ENCODE measurements around the gene NOXA1. TPM values are rescaled to one million over a fixed set of nuclear protein-coding genes. Genes with fewer than 3 reads are reported as not detected.
A peak's percentile ranks its signal among the peaks of the same experiment; 100 is the strongest.
"Not testable (repeated sequence)": the region's sequence is repeated elsewhere in the genome, so short reads cannot be mapped to it uniquely, and the experiment has no call there.

NOXA1 gene
- total RNA-seq, 8 experiments from 2014 or later: 0.13 to 2.1 (median 0.32) TPM

DNA sequence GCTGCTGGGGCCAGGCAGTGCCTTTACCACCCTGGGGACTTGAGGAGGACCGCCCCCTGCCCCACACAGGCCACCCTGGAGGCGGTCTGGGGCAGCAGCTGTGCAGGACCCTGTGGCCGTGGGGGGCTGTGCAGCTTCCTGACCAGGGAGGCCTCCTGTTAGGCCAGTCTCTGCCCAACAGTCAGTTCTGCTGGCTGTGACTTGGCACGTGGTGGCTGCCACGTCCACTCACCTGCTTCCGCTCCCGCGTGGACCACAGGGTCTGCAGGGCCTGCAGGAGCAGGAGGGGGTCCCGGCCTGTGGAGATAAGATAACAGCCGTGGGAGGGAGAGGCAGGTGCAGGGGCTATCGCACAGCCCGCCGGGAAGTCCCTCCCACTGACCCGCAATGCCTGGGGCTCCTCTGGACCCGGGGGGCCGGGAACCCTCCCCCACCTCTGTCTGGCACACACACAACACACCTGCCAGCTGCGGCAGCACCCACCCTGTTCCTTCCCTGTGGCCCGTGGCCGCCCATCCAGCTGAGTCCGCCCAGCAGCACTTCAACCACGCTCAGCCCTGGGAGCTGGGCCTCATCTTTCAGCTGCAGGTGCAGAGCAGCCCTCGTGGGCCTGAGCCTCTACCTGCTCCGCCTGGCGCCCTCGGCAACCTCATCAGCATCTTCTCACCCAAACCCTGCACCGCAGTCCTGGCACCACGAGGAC is 40.0 kb upstream of the NOXA1 start:
- no peak overlapping the region for H3K27ac ChIP-seq
- no peak overlapping the region for H3K4me3 ChIP-seq
- WGBS, 10 experiments: 60 to 100% (median 100%) methylated on average over 1 to 2 of the region's 27 CpGs; no CpG with 5 or more reads in 7 of the 10 experiments
- peaks cover 21 to 28% of the 10 kb centered on the region in 2 donors for H3K4me1 ChIP-seq (replicated peaks in 1 of 2)
- peak in 3 of 8 experiments; percentile 21 to 40 (median 32) for ATAC-seq (replicated peaks in 6 of 8)
- in situ Hi-C loops (cut with MboI; ENCODE audit: low pct_unique_long_range_greater_than_20kb in 2 of 9, low sequenced_read_pairs in 9 of 9, unreplicated experiment in 9 of 9): no loop called here

DNA sequence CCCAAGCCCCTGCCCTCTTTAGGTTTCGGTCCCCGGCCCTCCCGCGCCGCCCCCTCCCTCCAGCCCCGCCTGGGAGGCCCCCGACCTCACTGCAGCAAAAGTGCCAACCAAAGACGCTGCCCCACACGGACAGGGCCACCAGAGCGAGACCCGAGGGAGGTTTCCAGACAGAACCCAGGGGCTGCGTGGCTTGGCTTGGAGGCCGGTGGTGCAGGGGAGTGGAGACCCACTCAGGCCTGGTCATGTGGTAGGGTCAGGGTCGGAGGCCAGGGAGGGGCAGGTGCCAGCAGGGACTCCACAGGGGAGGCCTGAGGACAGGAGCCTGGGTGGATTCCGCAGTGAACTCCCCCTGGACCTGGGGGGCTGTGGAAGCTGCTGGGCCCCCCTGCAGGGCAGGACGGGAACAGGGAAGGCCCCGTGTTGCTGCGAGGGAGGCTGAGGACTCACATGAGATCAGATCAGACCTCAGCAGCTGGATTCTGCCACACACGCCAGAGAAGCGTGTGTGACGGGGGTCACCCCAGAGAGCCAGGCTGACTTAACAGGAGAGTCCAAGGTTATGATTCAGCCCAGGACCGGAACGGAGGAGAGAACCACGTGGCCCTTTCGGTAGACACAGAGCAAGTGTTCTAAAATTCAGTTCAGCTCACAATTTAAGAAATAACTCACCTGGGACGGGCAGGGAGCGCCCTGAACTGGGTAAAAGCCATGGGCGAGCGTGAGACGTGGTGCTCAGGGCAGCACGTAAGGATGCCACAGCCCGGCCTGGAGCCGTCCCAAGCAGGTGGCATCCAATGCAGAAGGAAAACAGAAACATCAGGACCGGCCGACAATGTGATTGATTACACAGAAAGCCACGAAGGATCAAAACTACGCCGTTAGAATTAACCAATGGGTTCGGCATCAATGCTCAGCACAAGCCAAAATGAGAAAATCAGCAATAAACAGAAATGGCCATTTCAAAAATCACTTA is 39.1 kb upstream of the NOXA1 start:
- H3K27ac ChIP-seq: no peak overlapping the region
- H3K4me1 ChIP-seq (replicated peaks in 1 of 2): peaks cover 27 to 33% of the 10 kb centered on the region in 2 donors
- 40 to 94% (median 83%) methylated on average over 1 to 12 of the region's 39 CpGs; no CpG with 5 or more reads in 4 of the 10 experiments for WGBS, 10 experiments
- H3K4me3 ChIP-seq: no peak overlapping the region
- ATAC-seq (replicated peaks in 6 of 8): peak in 2 of 8 experiments; percentile 8 to 18
- in situ Hi-C loops (cut with MboI; ENCODE audit: low pct_unique_long_range_greater_than_20kb in 2 of 9, low sequenced_read_pairs in 9 of 9, unreplicated experiment in 9 of 9): no loop called here

DNA sequence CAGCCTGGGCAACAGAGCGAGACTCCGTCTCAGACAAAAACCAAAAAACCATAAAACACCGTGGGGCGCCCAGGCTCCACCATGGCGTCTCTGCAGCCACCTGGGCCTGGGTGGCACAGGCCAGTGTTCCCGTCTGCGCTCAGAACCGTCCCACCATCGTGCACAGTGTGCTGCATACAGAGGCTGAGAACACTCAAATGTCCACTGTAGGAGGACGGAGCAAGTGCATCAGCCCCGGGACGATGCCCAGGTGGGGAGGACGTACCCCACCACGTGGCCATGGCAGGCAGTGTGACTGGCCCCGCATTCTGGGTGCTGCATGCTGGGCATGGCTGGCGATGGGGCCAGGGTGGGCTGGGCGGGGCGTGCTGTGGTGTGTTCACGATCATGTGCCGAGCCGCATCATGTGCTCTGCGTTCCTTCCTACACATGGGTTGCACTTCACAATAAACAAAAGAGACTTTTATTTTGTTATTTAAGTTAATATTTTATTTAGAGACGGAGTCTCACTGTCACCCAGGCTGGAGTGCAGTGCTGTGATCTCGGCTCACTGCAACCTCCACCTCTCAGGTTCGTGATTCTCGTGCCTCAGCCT is 38.0 kb upstream of the NOXA1 start:
- H3K27ac ChIP-seq: no peak overlapping the region
- ATAC-seq (replicated peaks in 6 of 8): no peak
- no peak overlapping the region for H3K4me3 ChIP-seq
- WGBS, 10 experiments: 86 to 100% (median 90%) methylated on average over 3 to 9 of the region's 26 CpGs; no CpG with 5 or more reads in 6 of the 10 experiments
- in situ Hi-C loops (cut with MboI; ENCODE audit: low pct_unique_long_range_greater_than_20kb in 2 of 9, low sequenced_read_pairs in 9 of 9, unreplicated experiment in 9 of 9): no loop called here
- H3K4me1 ChIP-seq (replicated peaks in 1 of 2): peaks cover 27 to 33% of the 10 kb centered on the region in 2 donors

DNA sequence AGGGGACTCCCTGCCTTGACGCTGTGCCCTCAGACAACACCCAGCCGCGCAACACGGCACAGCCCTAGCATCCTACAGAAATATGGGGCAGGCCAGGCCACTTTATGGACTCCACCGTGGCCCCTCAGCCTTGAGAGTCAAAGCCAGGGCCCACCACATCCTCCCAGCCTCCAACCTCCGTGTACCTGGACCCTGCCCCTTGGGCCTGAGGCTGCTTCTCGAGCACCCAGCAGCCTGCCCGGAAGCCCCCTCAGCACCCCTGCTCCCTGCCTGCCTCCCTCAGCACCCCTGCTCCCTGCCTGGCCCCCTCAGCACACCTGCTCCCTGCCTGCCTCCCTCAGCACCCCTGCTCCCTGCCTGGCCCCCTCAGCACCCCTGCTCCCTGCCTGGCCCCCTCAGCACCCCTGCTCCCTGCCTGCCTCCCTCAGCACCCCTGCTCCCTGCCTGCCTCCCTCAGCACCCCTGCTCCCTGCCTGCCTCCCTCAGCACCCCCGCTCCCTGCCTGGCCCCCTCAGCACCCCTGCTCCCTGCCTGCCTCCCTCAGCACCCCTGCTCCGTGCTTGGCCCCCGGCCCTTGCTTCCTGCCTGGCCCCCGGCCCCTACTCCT is 36.6 kb upstream of the NOXA1 start:
- H3K4me3 ChIP-seq; H3K27ac ChIP-seq; ATAC-seq (replicated peaks in 6 of 8); in situ Hi-C loops (cut with MboI; ENCODE audit: low pct_unique_long_range_greater_than_20kb in 2 of 9, low sequenced_read_pairs in 9 of 9, unreplicated experiment in 9 of 9): not testable (repeated sequence)
- H3K4me1 ChIP-seq (replicated peaks in 1 of 2): peaks cover 27 to 33% of the 10 kb centered on the region in 2 donors
- 67 to 80% methylated on average over 3 to 4 of the region's 12 CpGs; no CpG with 5 or more reads in 8 of the 10 experiments for WGBS, 10 experiments

DNA sequence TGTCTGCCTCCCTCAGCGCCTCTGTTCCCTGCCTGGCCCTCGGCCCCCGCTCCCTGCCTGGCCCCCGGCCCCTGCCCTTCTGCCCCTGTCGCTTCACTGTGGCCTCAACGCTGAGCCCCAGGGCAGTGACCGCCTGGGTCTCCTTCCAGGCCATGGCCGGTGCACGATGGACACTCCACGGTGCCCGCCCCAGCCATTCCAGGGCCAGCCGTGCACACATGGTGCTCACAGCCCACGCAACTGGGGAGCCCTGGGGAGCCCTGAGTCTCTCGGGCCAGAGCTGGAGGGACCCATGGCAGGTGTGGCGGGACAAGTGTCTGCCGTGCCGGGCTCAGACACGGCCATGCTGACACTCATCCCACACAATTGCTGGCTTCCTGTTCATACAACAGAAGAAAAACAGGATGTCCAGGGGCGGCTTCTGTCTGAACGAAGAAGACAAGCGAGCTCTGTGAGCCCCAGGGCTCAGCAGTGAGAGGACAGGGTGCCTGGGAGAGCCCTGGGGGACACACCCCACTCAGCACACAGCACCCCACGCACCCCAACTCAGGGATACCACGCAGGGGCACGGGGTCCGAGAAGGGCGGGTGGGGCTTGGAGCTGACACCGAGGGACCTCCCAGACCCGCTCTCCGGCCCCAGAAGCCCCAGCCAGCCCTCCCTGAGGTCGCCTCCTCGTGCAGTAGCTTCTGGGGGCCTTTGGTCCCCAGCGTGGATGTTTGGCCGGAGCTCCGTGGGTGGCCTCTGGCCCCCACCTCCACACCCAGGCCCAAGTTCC is 35.9 kb upstream of the NOXA1 start:
- Histone ChIP-seq H3K4me1 (replicated peaks in 1 of 2) (peaks cover 27 to 32% of the 10 kb centered on the region in 2 donors), H3K4me3 (no peak overlapping the region), H3K27ac (peak overlapping the region in 1 of 2 donors; percentile 30)
- 92% methylated on average over 2 of the region's 34 CpGs; no CpG with 5 or more reads in 9 of the 10 experiments for WGBS, 10 experiments
- in situ Hi-C loops (cut with MboI; ENCODE audit: low pct_unique_long_range_greater_than_20kb in 2 of 9, low sequenced_read_pairs in 9 of 9, unreplicated experiment in 9 of 9): no loop called here
- ATAC-seq (replicated peaks in 6 of 8): no peak

DNA sequence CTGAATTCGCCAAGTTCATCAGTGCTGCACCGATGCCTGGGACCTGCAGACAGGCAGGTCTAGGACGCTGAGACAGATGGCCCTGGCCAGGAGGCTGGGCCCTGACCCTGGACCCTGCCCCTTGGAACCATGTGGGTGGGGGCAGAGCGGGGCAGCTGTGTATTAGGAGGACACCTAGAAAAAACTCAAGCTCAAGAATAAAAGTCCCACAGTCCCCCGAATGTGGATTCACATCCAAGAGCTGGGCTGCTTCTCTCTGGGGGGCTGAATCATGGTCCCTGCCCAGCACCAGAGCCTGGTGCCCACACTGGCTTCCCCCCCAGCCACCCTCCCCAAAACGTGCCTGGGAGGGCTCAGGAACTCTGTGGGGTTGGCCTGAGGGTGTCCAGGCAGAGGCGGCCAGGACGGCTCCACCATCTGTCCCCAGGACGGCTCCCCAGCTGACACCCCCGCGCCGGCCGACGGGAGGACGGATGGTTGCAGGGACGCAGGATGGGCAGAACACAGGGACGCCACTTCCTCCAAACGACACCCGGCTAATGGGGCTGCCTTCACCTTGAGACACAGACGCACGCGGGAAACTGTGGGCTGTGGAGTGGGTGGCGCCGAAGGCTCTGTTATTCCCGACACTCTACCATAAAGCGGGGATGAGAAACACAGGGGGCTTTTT is 35.2 kb upstream of the NOXA1 start:
- no peak overlapping the region for H3K4me3 ChIP-seq
- peak in 2 of 8 experiments; percentile 3 to 26 for ATAC-seq (replicated peaks in 6 of 8)
- peaks cover 25% of the 10 kb centered on the region in 2 donors for H3K4me1 ChIP-seq (replicated peaks in 1 of 2)
- peak overlapping the region in 1 of 2 donors; percentile 53 for H3K27ac ChIP-seq
- in situ Hi-C loops (cut with MboI; ENCODE audit: low pct_unique_long_range_greater_than_20kb in 2 of 9, low sequenced_read_pairs in 9 of 9, unreplicated experiment in 9 of 9): no loop called here
- 70 to 82% methylated on average over 2 to 3 of the region's 26 CpGs; no CpG with 5 or more reads in 8 of the 10 experiments for whole genome bisulfite sequencing, 10 experiments

DNA sequence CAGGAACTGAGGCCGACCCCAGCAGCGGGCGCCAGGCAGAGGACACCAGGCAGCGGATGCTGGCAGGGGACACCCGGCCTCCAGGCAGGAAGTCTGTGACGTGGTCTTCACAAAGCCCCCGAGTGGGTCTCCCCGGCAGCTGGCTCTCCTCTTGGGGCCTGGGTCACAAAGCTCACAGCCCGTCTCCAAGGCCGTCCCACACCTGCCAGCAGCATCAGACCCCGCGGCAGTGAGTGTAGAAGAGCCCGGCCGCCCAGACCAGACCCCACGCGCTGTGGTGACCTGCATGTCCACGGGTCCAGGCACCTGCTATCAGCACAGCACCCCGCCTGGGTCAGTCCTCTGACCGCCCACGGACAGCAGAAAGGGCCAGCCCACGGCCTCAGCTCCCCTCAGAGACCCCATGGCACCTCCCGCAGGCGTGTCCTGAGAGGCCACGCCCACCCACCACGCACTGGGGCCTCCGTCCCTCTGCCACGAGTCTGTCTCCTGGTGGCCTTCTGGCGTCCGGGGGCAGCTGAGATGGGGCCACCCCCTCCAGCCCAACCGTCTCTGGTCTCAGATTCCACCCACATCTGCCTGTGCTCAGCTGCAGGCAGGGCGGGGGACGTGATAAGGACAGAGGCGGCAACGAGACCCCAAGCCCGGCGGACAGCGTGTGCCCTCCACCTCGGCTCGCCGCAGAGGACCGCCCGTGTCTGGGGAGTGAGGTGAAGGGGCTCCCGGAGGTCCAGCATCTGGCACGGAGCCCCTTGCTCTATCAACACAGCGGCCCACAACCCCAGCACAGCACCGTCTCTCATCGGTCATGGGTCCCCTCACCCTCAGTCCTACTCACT is 34.4 kb upstream of the NOXA1 start:
- ATAC-seq (replicated peaks in 6 of 8): peak in 5 of 8 experiments; percentile 13 to 30 (median 20)
- Histone ChIP-seq H3K4me1 (replicated peaks in 1 of 2) (peaks cover 20 to 24% of the 10 kb centered on the region in 2 donors), H3K4me3 (no peak overlapping the region), H3K27ac (peak overlapping the region in 1 of 2 donors; percentile 53)
- 80 to 100% methylated on average over 1 to 4 of the region's 47 CpGs; no CpG with 5 or more reads in 8 of the 10 experiments for WGBS, 10 experiments
- in situ Hi-C loops (cut with MboI; ENCODE audit: low pct_unique_long_range_greater_than_20kb in 2 of 9, low sequenced_read_pairs in 9 of 9, unreplicated experiment in 9 of 9): no loop called here

DNA sequence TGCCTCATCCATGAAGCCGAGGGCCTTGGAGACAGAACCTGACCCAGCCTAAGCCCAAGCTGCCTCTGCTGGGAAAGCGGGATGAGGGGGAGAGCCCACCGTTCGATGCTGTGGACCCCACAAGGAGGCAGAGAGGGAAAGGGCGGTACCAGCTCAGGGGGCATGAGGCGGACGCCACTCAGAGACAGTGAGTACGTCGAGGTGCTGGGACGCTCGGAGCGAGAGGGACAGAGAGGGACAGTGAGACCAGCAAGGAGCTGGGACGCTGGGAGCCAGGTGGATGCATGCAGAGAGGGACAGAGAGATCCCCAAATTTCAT is 33.8 kb upstream of the NOXA1 start:
- Histone ChIP-seq H3K27ac (no peak overlapping the region), H3K4me3 (no peak overlapping the region), H3K4me1 (replicated peaks in 1 of 2) (peaks cover 17 to 18% of the 10 kb centered on the region in 2 donors)
- 94 to 100% (median 99%) methylated on average over 2 to 8 of the region's 13 CpGs; no CpG with 5 or more reads in 6 of the 10 experiments for WGBS, 10 experiments
- ATAC-seq (replicated peaks in 6 of 8): no peak
- in situ Hi-C loops (cut with MboI; ENCODE audit: low pct_unique_long_range_greater_than_20kb in 2 of 9, low sequenced_read_pairs in 9 of 9, unreplicated experiment in 9 of 9): no loop called here

DNA sequence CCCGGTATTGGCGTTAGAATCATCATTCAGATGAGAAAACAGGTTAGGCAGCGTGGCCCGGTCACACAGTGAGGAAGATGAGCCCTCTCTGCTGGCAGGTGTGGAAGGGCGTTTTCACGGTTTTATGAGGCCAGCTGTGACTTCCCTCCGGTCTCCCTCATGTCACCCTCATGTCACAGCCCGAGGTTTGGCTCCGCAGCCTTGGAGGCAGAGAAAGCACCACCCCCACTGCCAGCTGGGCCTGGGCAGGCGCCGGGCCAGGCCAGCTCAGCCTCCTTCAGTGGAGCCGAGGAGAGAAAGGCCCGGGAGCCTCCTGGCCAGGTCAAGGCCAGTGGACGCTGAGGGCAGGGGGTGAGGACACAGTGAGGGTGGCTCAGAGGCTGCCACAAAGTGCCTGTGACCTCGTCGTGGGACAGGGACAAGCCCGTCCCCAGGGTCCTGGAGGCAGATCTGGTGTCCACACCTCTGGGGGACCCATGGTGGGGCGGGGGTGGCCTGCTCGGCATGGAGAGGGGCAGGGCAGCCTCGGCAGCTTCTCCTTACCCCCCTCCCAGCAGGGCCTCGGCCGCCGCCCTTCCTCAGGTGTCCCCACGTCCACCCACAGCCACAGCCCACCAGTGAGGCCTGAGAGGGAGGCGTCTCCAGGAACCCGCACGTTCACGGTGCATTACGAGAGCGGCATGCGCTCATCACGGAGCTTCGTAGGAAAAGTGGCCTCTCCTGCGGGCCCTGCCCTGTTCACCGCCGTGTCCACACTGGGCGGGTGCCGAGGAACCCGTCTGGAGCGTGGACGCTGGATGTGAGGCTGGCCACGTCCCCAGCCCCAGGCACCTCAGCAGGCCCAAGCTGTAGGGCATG is 32.4 kb upstream of the NOXA1 start:
- H3K4me1 ChIP-seq (replicated peaks in 1 of 2): peaks cover 18 to 19% of the 10 kb centered on the region in 2 donors
- WGBS, 10 experiments: 66 to 94% (median 83%) methylated on average over 1 to 12 of the region's 42 CpGs; no CpG with 5 or more reads in 2 of the 10 experiments
- no peak overlapping the region for H3K4me3 ChIP-seq
- ATAC-seq (replicated peaks in 6 of 8): peak in 2 of 8 experiments; percentile 13 to 19
- H3K27ac ChIP-seq: no peak overlapping the region
- in situ Hi-C loops (cut with MboI; ENCODE audit: low pct_unique_long_range_greater_than_20kb in 2 of 9, low sequenced_read_pairs in 9 of 9, unreplicated experiment in 9 of 9): no loop called here

DNA sequence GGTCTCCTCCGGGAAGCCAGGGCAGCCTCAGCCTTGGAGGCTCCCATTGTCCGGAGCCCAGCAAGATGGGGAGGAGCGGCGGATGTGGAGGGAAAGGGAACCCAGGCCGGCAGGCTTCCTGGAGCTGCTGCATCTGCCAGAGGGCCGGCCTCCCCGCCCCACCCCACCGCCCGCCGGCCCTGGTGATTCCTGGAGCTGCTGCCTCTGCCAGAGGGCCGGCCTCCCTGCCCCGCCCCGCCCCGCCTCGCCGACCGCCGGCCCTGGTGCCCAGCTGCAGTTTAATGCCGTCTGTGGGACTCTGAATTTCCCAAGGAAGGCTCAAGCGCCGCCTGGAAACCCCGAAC is 31.8 kb upstream of the NOXA1 start:
- 74 to 90% methylated on average over 3 to 4 of the region's 22 CpGs; no CpG with 5 or more reads in 8 of the 10 experiments for WGBS, 10 experiments
- no peak overlapping the region for H3K4me3 ChIP-seq
- no peak for ATAC-seq (replicated peaks in 6 of 8)
- peaks cover 18 to 22% of the 10 kb centered on the region in 2 donors for H3K4me1 ChIP-seq (replicated peaks in 1 of 2)
- in situ Hi-C loops (cut with MboI; ENCODE audit: low pct_unique_long_range_greater_than_20kb in 2 of 9, low sequenced_read_pairs in 9 of 9, unreplicated experiment in 9 of 9): no loop called here
- H3K27ac ChIP-seq: no peak overlapping the region
